ENCODE data around the gene SLC15A2. TPM values are rescaled to one million over a fixed set of nuclear protein-coding genes. Genes with fewer than 3 reads are reported as not detected.
A peak's percentile ranks its signal among the peaks of the same experiment; 100 is the strongest.
"Not testable (repeated sequence)": the region's sequence is repeated elsewhere in the genome, so short reads cannot be mapped to it uniquely, and the experiment has no call there.

The SLC15A2 gene, protein sequence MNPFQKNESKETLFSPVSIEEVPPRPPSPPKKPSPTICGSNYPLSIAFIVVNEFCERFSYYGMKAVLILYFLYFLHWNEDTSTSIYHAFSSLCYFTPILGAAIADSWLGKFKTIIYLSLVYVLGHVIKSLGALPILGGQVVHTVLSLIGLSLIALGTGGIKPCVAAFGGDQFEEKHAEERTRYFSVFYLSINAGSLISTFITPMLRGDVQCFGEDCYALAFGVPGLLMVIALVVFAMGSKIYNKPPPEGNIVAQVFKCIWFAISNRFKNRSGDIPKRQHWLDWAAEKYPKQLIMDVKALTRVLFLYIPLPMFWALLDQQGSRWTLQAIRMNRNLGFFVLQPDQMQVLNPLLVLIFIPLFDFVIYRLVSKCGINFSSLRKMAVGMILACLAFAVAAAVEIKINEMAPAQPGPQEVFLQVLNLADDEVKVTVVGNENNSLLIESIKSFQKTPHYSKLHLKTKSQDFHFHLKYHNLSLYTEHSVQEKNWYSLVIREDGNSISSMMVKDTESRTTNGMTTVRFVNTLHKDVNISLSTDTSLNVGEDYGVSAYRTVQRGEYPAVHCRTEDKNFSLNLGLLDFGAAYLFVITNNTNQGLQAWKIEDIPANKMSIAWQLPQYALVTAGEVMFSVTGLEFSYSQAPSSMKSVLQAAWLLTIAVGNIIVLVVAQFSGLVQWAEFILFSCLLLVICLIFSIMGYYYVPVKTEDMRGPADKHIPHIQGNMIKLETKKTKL
- total RNA-seq (ENCODE audit: low replicate concordance), result 0.18 and 0.25 TPM in 2 replicates

DNA sequence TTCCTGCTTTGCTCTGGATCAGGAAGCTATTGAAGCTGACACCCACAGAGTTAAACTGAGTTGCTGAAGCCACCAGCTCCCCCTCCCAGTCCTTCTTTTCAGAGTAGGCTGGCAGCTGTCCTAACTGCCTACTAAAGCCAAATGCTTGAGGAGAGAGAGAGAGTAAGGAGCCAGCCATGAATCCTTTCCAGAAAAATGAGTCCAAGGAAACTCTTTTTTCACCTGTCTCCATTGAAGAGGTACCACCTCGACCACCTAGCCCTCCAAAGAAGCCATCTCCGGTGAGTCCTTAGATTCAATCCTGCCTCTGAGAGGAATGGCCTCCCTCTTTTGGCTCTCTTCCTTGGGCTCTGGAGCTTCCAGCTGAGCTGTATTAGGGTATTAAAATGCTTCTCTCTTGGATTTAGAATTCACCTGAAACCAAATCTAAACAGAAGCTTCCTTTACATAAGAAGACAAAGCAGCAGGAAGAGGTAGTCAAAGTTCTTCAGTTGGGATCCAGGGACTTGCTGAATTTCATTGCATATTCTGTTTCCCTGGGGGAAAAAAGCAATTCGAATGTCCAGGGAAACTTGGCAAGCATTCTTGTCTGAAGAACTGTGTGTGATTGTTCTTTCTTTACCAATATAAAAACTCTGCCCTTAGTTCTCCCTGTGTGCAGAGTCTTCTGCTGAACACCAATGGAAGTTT lies at the start of gene SLC15A2:
Gene SLC15A2, plus strand, starts transcription at position 101 of the 690 bp plus-strand sequence. Its CDS starts 76 bp downstream, at position 177.
- H3K4me3 ChIP-seq (ENCODE audit: low read depth, low read length), result no peak within 1 kb of the TSS
- TF ChIP-seq, protein P1, sequence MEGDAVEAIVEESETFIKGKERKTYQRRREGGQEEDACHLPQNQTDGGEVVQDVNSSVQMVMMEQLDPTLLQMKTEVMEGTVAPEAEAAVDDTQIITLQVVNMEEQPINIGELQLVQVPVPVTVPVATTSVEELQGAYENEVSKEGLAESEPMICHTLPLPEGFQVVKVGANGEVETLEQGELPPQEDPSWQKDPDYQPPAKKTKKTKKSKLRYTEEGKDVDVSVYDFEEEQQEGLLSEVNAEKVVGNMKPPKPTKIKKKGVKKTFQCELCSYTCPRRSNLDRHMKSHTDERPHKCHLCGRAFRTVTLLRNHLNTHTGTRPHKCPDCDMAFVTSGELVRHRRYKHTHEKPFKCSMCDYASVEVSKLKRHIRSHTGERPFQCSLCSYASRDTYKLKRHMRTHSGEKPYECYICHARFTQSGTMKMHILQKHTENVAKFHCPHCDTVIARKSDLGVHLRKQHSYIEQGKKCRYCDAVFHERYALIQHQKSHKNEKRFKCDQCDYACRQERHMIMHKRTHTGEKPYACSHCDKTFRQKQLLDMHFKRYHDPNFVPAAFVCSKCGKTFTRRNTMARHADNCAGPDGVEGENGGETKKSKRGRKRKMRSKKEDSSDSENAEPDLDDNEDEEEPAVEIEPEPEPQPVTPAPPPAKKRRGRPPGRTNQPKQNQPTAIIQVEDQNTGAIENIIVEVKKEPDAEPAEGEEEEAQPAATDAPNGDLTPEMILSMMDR (IDR thresholded peaks at IDR 0.05; ENCODE audit: insufficient read depth, low read length), result no peak
- peak; percentile 24 for DNase-seq (ENCODE audit: low read depth)

DNA sequence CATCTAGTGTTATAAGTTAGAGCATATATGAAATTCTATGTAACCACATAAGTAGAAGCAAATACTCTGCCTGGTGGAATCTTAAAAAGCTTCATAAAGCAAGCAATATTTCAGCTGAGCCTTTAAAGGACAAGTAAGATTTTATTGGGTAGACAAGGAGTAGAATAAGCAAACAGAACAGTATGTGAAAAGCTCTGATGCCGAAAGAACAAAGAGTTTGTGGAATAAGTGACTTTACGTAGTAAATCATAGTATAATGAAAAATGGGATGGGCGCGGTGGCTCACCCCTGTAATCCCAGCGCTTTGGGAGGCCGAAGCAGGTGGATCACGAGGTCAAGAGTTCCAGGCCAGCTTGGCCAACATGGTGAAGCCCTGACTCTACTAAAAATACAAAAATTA lies 49.3 kb upstream of the SLC15A2 start:
- TF ChIP-seq, protein P1 (IDR thresholded peaks at IDR 0.05; ENCODE audit: insufficient read depth, low read length), result no peak
- H3K4me3 ChIP-seq (ENCODE audit: low read depth, low read length), result no peak overlapping the region
- no peak for DNase-seq (ENCODE audit: low read depth)

DNA sequence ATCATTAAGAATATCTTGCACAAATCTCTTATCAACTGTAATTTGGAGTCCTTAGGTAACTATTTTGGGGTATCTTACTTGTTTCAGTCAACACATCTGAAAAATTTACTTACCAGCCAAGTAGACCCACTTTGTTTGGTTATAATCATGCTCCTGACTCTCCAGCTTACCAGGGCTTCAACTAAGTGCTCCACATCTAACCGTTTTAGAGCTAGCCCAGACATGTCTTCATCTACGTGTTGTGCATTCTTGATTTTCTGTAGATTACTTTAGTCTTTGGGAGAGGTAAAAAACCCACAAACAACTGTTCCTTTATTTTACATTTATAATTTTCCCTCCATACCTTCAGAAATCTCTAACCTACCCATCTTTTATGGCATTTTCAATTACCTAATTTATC lies 41.9 kb upstream of the SLC15A2 start:
- H3K4me3 ChIP-seq (ENCODE audit: low read depth, low read length), result no peak overlapping the region
- TF ChIP-seq, protein P1 (IDR thresholded peaks at IDR 0.05; ENCODE audit: insufficient read depth, low read length), result no peak
- no peak for DNase-seq (ENCODE audit: low read depth)

DNA sequence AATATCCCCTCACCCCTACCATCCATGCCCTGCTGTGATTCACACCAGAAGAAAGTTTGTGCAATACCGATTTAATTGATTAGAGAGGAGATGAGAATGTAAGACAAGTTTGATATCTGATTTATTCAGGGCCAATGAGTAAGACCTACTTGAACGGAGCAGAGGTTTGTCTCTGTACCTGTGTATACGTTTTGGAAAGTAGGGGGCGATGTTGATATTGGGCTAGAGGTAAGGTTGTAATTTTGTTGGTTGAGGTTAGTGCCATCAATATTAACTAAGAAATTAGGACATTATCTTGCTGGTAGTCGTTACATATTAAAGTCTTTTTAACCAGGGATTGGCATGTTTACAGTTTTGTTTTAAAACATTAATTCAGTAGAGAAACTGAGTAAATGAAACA lies 38.6 kb upstream of the SLC15A2 start:
- H3K4me3 ChIP-seq (ENCODE audit: low read depth, low read length), result no peak overlapping the region
- TF ChIP-seq, protein P1 (IDR thresholded peaks at IDR 0.05; ENCODE audit: insufficient read depth, low read length), result peak; percentile 14
- no peak for DNase-seq (ENCODE audit: low read depth)

DNA sequence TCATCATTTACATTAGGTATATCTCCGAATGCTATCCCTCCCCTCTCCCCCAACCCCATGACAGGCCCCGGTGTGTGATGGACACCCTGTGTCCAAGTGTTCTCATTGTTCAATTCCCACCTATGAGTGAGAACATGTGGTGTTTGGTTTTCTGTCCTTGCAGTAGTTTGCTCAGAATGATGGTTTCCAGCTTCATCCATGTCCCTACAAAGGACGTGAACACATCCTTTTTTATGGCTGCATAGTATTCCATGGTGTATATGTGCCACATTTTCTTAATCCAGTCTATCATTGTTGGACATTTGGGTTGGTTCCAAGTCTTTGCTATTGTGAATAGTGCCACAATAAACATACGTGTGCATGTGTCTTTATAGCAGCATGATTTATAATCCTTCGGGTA lies 36.4 kb upstream of the SLC15A2 start:
- H3K4me3 ChIP-seq (ENCODE audit: low read depth, low read length); DNase-seq (ENCODE audit: low read depth): not testable (repeated sequence)

DNA sequence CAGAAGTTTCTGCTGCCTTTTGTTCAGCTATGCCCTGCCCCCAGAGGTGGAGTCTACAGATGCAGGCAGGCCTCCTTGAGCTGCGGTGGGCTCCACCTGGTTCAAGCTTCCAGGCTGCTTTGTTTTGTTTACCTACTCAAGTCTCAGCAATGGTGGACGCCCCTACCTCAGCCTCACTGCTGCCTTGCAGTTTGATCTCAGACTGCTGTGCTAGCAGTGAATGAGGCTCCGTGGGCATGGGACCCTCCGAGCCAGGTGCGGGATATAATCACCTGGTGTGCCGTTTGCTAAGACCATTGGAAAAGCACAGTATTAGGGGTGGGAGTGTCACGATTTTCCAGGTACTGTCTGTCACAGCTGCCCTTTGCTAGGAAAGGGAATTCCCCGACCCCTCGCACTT lies 31.0 kb upstream of the SLC15A2 start:
- not testable (repeated sequence) for H3K4me3 ChIP-seq (ENCODE audit: low read depth, low read length); DNase-seq (ENCODE audit: low read depth)

DNA sequence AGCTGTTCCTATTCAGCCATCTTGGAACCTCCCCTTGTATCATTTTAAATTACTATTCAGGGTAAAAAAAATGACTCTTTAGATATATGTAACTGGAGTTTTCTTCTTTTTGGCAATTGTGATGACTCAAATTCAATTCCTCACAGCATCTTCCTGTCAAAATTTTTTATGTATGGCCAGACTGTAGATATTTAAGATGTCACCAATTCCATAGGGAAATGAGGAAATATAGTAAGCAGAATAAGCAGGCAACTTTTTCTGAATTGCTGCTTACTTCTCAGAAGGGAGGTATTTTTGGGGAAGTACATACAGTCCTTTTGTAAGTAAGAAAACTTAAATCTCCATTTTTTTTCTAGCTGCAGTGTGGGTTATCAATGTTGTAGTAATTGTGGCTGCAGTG lies 30.4 kb upstream of the SLC15A2 start:
- no peak overlapping the region for H3K4me3 ChIP-seq (ENCODE audit: low read depth, low read length)
- no peak for DNase-seq (ENCODE audit: low read depth)
- TF ChIP-seq, protein P1 (IDR thresholded peaks at IDR 0.05; ENCODE audit: insufficient read depth, low read length), result no peak
